GM21528 (cell line): ENCODE measurements around the gene MAP3K14.

Source experiments
- ATAC-seq: cut with Tn5 transposase; IDR thresholded peaks from one replicate; pipeline ENCODE4 v1.9.1; 2021; ENCODE audit warnings: mild to moderate bottlenecking, moderate library complexity; ENCODE audit not compliant: unreplicated experiment, low FRiP score

MAP3K14 gene

GRCh38 chr17:45339646-45340605, 23.1 kb upstream of the MAP3K14 start:
- no peak for ATAC-seq

GRCh38 chr17:45338996-45339535, 22.2 kb upstream of the MAP3K14 start:
- no peak for ATAC-seq

- ATAC-seq: no peak
Measured at GRCh38 chr17:45338023-45338781, 21.4 kb upstream of the MAP3K14 start.

GRCh38 chr17:45336390-45337182, 19.8 kb upstream of the MAP3K14 start:
- ATAC-seq: no peak

- no peak for ATAC-seq
Measured at GRCh38 chr17:45335721-45336120, 18.9 kb upstream of the MAP3K14 start.

- ATAC-seq: no peak
Measured at GRCh38 chr17:45334701-45335677, 18.2 kb upstream of the MAP3K14 start.

- no peak for ATAC-seq
Measured at GRCh38 chr17:45334231-45334630, 17.4 kb upstream of the MAP3K14 start.

GRCh38 chr17:45333702-45334092, 16.9 kb upstream of the MAP3K14 start:
- ATAC-seq: no peak

GRCh38 chr17:45332989-45333701, 16.3 kb upstream of the MAP3K14 start:
- no peak for ATAC-seq

- no peak for ATAC-seq
Measured at GRCh38 chr17:45332505-45332904, 15.7 kb upstream of the MAP3K14 start.

- no peak for ATAC-seq
Measured at GRCh38 chr17:45326626-45327025, 9.8 kb upstream of the MAP3K14 start.

- no peak for ATAC-seq
Measured at GRCh38 chr17:45325810-45326209, 9.0 kb upstream of the MAP3K14 start.

GRCh38 chr17:45324336-45324735, 7.5 kb upstream of the MAP3K14 start:
- ATAC-seq: no peak

GRCh38 chr17:45322168-45322567, 5.3 kb upstream of the MAP3K14 start:
- no peak for ATAC-seq

- no peak for ATAC-seq
Measured at GRCh38 chr17:45320931-45321461, 4.2 kb upstream of the MAP3K14 start.

GRCh38 chr17:45320349-45320930, 3.6 kb upstream of the MAP3K14 start:
- ATAC-seq: no peak

- ATAC-seq: no peak
Measured at GRCh38 chr17:45319239-45319703, 2.5 kb upstream of the MAP3K14 start.
